ENCODE data around the gene DEAF1.

DNA sequence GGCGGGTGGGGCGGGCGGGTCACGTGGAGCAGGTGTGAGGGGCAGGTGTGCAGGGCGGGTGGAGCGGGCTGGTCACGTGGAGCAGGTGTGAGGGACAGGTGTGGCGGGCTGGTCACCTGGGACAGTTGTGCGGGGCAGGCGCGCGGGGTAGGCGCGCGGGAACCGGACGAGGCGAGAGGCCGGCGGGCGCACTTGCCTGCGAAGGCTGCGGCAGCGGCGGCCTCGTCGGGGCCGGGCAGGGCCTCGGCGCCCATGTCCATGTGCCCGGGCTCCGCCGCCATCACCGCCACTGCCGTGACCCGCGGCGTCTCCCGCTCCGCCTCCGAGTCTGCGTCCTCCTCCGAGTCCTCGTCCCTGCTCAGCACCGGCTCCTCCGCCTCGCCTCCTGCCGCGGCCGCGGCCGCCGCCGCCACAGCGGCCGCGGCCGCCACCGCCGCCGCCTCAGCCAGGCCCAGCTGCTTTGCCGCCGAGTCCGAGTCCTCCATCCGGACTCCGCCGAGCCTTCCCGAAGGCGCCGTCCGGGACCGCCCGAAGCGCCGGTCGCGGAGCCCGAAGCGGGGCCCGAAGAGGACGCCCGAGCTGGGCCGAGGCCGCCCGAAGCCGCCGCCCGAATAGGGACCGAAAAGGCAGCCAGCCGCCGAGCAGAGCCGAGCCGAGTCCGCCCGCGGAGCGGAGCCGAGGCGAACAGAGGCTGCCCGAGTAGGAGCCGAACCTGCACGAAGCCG, at the start of gene DEAF1:
- TF ChIP-seq POLR2A (IDR thresholded peaks at IDR 0.05; ENCODE audit: borderline replicate concordance, extremely low read depth, insufficient read depth, insufficient read length) (peak; percentile 29), POLR2AphosphoS5 (IDR thresholded peaks at IDR 0.05; ENCODE audit: low read depth, low read length) (no peak; the same call in 1 of the 2 replicates), CEBPB (IDR thresholded peaks at IDR 0.05; ENCODE audit: low read depth) (no peak), SIN3A (IDR thresholded peaks at IDR 0.05; ENCODE audit: low read depth) (no peak), SP1 (IDR thresholded peaks at IDR 0.05; ENCODE audit: low read depth) (no peak), EZH2 (IDR thresholded peaks at IDR 0.05) (no peak), YY1 (IDR thresholded peaks at IDR 0.05; ENCODE audit: extremely low read depth, insufficient replicate concordance, low read depth, low read length) (no peak), RAD21 (IDR thresholded peaks at IDR 0.05; ENCODE audit: low read depth) (no peak), EGR1 (IDR thresholded peaks at IDR 0.05; ENCODE audit: low read depth) (no peak), EZH2phosphoT487 (IDR thresholded peaks at IDR 0.05; ENCODE audit: borderline replicate concordance) (no peak)
- TF ChIP-seq, protein P1, sequence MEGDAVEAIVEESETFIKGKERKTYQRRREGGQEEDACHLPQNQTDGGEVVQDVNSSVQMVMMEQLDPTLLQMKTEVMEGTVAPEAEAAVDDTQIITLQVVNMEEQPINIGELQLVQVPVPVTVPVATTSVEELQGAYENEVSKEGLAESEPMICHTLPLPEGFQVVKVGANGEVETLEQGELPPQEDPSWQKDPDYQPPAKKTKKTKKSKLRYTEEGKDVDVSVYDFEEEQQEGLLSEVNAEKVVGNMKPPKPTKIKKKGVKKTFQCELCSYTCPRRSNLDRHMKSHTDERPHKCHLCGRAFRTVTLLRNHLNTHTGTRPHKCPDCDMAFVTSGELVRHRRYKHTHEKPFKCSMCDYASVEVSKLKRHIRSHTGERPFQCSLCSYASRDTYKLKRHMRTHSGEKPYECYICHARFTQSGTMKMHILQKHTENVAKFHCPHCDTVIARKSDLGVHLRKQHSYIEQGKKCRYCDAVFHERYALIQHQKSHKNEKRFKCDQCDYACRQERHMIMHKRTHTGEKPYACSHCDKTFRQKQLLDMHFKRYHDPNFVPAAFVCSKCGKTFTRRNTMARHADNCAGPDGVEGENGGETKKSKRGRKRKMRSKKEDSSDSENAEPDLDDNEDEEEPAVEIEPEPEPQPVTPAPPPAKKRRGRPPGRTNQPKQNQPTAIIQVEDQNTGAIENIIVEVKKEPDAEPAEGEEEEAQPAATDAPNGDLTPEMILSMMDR (IDR thresholded peaks at IDR 0.05 in 2 of 3, conservative IDR thresholded peaks at IDR 0.05 in 1 of 3; ENCODE audit: borderline replicate concordance in 1 of 3, insufficient read depth in 1 of 3, low read depth in 2 of 3, low read length in 2 of 3): no peak
- TF ChIP-seq, protein P2, sequence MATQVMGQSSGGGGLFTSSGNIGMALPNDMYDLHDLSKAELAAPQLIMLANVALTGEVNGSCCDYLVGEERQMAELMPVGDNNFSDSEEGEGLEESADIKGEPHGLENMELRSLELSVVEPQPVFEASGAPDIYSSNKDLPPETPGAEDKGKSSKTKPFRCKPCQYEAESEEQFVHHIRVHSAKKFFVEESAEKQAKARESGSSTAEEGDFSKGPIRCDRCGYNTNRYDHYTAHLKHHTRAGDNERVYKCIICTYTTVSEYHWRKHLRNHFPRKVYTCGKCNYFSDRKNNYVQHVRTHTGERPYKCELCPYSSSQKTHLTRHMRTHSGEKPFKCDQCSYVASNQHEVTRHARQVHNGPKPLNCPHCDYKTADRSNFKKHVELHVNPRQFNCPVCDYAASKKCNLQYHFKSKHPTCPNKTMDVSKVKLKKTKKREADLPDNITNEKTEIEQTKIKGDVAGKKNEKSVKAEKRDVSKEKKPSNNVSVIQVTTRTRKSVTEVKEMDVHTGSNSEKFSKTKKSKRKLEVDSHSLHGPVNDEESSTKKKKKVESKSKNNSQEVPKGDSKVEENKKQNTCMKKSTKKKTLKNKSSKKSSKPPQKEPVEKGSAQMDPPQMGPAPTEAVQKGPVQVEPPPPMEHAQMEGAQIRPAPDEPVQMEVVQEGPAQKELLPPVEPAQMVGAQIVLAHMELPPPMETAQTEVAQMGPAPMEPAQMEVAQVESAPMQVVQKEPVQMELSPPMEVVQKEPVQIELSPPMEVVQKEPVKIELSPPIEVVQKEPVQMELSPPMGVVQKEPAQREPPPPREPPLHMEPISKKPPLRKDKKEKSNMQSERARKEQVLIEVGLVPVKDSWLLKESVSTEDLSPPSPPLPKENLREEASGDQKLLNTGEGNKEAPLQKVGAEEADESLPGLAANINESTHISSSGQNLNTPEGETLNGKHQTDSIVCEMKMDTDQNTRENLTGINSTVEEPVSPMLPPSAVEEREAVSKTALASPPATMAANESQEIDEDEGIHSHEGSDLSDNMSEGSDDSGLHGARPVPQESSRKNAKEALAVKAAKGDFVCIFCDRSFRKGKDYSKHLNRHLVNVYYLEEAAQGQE (IDR thresholded peaks at IDR 0.05; ENCODE audit: low read depth): no peak
- TF ChIP-seq, protein P3, sequence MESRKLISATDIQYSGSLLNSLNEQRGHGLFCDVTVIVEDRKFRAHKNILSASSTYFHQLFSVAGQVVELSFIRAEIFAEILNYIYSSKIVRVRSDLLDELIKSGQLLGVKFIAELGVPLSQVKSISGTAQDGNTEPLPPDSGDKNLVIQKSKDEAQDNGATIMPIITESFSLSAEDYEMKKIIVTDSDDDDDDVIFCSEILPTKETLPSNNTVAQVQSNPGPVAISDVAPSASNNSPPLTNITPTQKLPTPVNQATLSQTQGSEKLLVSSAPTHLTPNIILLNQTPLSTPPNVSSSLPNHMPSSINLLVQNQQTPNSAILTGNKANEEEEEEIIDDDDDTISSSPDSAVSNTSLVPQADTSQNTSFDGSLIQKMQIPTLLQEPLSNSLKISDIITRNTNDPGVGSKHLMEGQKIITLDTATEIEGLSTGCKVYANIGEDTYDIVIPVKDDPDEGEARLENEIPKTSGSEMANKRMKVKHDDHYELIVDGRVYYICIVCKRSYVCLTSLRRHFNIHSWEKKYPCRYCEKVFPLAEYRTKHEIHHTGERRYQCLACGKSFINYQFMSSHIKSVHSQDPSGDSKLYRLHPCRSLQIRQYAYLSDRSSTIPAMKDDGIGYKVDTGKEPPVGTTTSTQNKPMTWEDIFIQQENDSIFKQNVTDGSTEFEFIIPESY (IDR thresholded peaks at IDR 0.05; ENCODE audit: extremely low read depth, insufficient replicate concordance, low read length): no peak
- TF ChIP-seq, protein P4, sequence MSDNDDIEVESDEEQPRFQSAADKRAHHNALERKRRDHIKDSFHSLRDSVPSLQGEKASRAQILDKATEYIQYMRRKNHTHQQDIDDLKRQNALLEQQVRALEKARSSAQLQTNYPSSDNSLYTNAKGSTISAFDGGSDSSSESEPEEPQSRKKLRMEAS (IDR thresholded peaks at IDR 0.05): no peak

All from HCT116 (cell line).